ENCODE measurements around the gene TACSTD2. TPM values are rescaled to one million over a fixed set of nuclear protein-coding genes. Genes with fewer than 3 reads are reported as not detected.

Gene TACSTD2
- total and polyA plus RNA-seq, 2 of the 4 experiments (the other 2 are of a cell fraction), result not detected

DNA sequence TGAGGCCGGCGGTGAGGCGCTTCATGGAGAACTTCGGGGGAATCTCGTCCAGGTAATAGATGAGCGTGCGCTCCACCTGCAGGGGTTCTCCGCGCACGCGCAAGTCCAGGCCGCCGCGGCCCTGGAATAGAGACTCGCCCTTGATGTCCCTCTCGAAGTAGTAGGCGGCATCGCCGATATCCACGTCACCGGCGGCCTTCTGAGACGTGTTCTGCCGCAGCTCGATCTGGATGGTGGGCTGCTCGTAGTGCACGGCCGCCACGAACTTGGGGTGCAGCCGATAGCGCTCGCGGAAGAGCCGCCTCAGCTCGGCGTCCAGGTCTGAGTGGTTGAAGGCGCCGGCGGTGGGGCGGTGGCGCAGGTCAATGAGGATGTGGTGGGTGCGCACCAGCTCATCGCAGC lies 726 bp downstream of the TACSTD2 start:
- H2BK120ac ChIP-seq (ENCODE audit: low read depth, low read length), result no peak overlapping the region
- dilution Hi-C loops (cut with HindIII; ENCODE audit: low sequenced_read_pairs, unreplicated experiment), result no loop called here
- no peak overlapping the region for H3K23ac ChIP-seq (ENCODE audit: low read depth, low read length)
- H4K20me1 ChIP-seq (ENCODE audit: insufficient read depth, low read length), result no peaks in the 10 kb centered on the region
- no peak overlapping the region for H2AK5ac ChIP-seq (ENCODE audit: low read depth, low read length)
- no TSS peak for BruUV-seq (replicated peaks)
- no peak overlapping the region for H3K56ac ChIP-seq (ENCODE audit: extremely low read depth, insufficient read depth, low read length)
- H3K4me2 ChIP-seq (ENCODE audit: low read depth, low read length), result no peak overlapping the region; the same call in 1 of the 2 replicates
- peaks cover 62% of the 10 kb centered on the region for H3K27me3 ChIP-seq (ENCODE audit: control insufficient read depth, insufficient read depth, low read length)
- CTCF ChIA-PET, result interaction anchor here (0.6 kb wide), 1 partner anchor 30 kb away, joined by 3 read pairs; the partner anchor contains the start of gene OMA1
- intact Hi-C loops (cut with micrococcal nuclease), result no loop called here
- POLR2A ChIA-PET (ENCODE audit: unreplicated experiment), result no interaction called here
- no peak overlapping the region for H4K5ac ChIP-seq (ENCODE audit: low read depth, low read length)
- no peak overlapping the region for H3K27ac ChIP-seq (ENCODE audit: insufficient read depth, low read length)
- no peak for ATAC-seq (ENCODE audit: low read depth)
- in situ Hi-C loops (cut with MboI; ENCODE audit: low sequenced_read_pairs), result no loop called here
- H3K9me3 ChIP-seq (ENCODE audit: control insufficient read depth, insufficient read depth, low read length), result peaks cover 10% of the 10 kb centered on the region
- no peak overlapping the region for H2AK9ac ChIP-seq (replicated peaks; ENCODE audit: low read depth, low read length, poor library complexity)
- H2BK20ac ChIP-seq (ENCODE audit: low read depth, low read length), result no peak overlapping the region
- no peaks in the 10 kb centered on the region for H3K79me1 ChIP-seq (ENCODE audit: low read depth in 1 of 2, low read length in 2 of 2)
- 26% methylated on average over 36 of the region's 43 CpGs; no CpG with 5 or more reads in 1 of the 2 experiments for WGBS, 2 experiments (ENCODE audit: extremely low coverage in 2 of 2, insufficient read length in 1 of 2)
- H3K4me3 ChIP-seq (ENCODE audit: insufficient read depth, low read depth, low read length), result no peak overlapping the region
- no peak overlapping the region for H4K8ac ChIP-seq (ENCODE audit: low read depth in 2 of 2, low read length in 2 of 2)
- H2AFZ ChIP-seq (replicated peaks; ENCODE audit: low read length, poor library complexity), result peak overlapping the region; percentile 81
- H3K36me3 ChIP-seq (ENCODE audit: control insufficient read depth, insufficient read depth, low read length), result no peaks in the 10 kb centered on the region
- TF ChIP-seq MXI1 (IDR thresholded peaks at IDR 0.05; ENCODE audit: borderline replicate concordance, low read depth, low read length), result no peak
- TF ChIP-seq, protein P1, sequence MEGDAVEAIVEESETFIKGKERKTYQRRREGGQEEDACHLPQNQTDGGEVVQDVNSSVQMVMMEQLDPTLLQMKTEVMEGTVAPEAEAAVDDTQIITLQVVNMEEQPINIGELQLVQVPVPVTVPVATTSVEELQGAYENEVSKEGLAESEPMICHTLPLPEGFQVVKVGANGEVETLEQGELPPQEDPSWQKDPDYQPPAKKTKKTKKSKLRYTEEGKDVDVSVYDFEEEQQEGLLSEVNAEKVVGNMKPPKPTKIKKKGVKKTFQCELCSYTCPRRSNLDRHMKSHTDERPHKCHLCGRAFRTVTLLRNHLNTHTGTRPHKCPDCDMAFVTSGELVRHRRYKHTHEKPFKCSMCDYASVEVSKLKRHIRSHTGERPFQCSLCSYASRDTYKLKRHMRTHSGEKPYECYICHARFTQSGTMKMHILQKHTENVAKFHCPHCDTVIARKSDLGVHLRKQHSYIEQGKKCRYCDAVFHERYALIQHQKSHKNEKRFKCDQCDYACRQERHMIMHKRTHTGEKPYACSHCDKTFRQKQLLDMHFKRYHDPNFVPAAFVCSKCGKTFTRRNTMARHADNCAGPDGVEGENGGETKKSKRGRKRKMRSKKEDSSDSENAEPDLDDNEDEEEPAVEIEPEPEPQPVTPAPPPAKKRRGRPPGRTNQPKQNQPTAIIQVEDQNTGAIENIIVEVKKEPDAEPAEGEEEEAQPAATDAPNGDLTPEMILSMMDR (conservative IDR thresholded peaks at IDR 0.05; ENCODE audit: low read depth, low read length), result no peak
- TF ChIP-seq RAD21 (IDR thresholded peaks at IDR 0.05; ENCODE audit: low read length), result no peak
- TF ChIP-seq MAFK (IDR thresholded peaks at IDR 0.05; ENCODE audit: low read depth, low read length), result no peak
- TF ChIP-seq POLR2A (IDR thresholded peaks at IDR 0.05; ENCODE audit: low read depth, low read length), result no peak
- no peak for TF ChIP-seq MAZ (IDR thresholded peaks at IDR 0.05; ENCODE audit: borderline replicate concordance, low read depth, low read length)
- TF ChIP-seq RFX5 (IDR thresholded peaks at IDR 0.05; ENCODE audit: low read depth, low read length), result no peak
- H3K9me1 ChIP-seq (ENCODE audit: insufficient read depth, low read length), result no peaks in the 10 kb centered on the region
- H3K4me1 ChIP-seq (ENCODE audit: control insufficient read depth, insufficient read depth, low read length), result peaks cover 2% of the 10 kb centered on the region; the same call in 1 of the 2 replicates
- no peak for DNase-seq
- no peak overlapping the region for H3K9ac ChIP-seq (ENCODE audit: low read depth, low read length)
- H2BK15ac ChIP-seq (ENCODE audit: low read depth, low read length), result no peak overlapping the region
- no peak overlapping the region for H4K91ac ChIP-seq (ENCODE audit: insufficient read depth, low read depth, low read length)
- no peak overlapping the region for H3K18ac ChIP-seq (ENCODE audit: low read depth, low read length)
- H3K14ac ChIP-seq (replicated peaks; ENCODE audit: low read depth, low read length), result no peak overlapping the region
- no peak overlapping the region for H2BK5ac ChIP-seq (ENCODE audit: low read depth, low read length, poor library complexity, severe bottlenecking)
- H3K4ac ChIP-seq (ENCODE audit: low read depth, low read length), result no peak overlapping the region

Measured in IMR-90 (cell line).